Osteocyte (in vitro differentiated cells): ENCODE measurements around the gene MRPL24. TPM values are rescaled to one million over a fixed set of nuclear protein-coding genes. Genes with fewer than 3 reads are reported as not detected.
A peak's percentile ranks its signal among the peaks of the same experiment; 100 is the strongest.

ENCODE experiments used
- DNase-seq: peaks from one replicate; pipeline ENCODE4 v3.0.0; 2021; ENCODE audit warnings: mixed read lengths; ENCODE audit not compliant: unreplicated experiment; ENCODE audit errors: extremely low spot score
- H3K27ac Mint-ChIP-seq: one replicate; pipeline ENCODE4 v1.8.0; 2021; ENCODE audit warnings: mild to moderate bottlenecking, mixed read lengths; ENCODE audit not compliant: unreplicated experiment
- H3K27me3 Mint-ChIP-seq: one replicate; pipeline ENCODE4 v1.8.0; 2021; ENCODE audit warnings: mixed read lengths; ENCODE audit not compliant: unreplicated experiment
- H3K36me3 Mint-ChIP-seq: one replicate; pipeline ENCODE4 v1.8.0; 2021; ENCODE audit warnings: mixed read lengths; ENCODE audit not compliant: unreplicated experiment
- H3K4me1 Mint-ChIP-seq: one replicate; pipeline ENCODE4 v1.8.0; 2021; ENCODE audit warnings: mixed read lengths; ENCODE audit not compliant: unreplicated experiment
- H3K4me3 Mint-ChIP-seq: one replicate; pipeline ENCODE4 v1.8.0; 2021; ENCODE audit warnings: mild to moderate bottlenecking, moderate library complexity, mixed read lengths; ENCODE audit not compliant: unreplicated experiment
- H3K9me3 Mint-ChIP-seq: one replicate; pipeline ENCODE4 v1.8.0; 2021; ENCODE audit warnings: mixed read lengths; ENCODE audit not compliant: unreplicated experiment
- total RNA-seq: library from RNA; stranded (reverse); gene quantifications from 2 replicates; pipeline ENCODE4 v1.2.1, GENCODE V29; 2021
- TF ChIP-seq, protein P1 (sequence below): fragments of 200-600 bp; sonication (generic); IDR thresholded peaks from 2 replicates; pipeline ENCODE4 v1.5.0; 2021; ENCODE audit warnings: antibody characterized with exemption, mild to moderate bottlenecking, moderate library complexity

The MRPL24 gene
- total RNA-seq, 1 donor from 2014 or later = 52.6 TPM

- H3K4me3 Mint-ChIP-seq = no peak overlapping the region
- H3K9me3 Mint-ChIP-seq = no peaks in the 10 kb centered on the region
- H3K27me3 Mint-ChIP-seq = no peaks in the 10 kb centered on the region
- H3K27ac Mint-ChIP-seq = peak overlapping the region; percentile 82
- no peak for DNase-seq
- H3K36me3 Mint-ChIP-seq = peaks cover 3% of the 10 kb centered on the region
- H3K4me1 Mint-ChIP-seq = peaks cover 92% of the 10 kb centered on the region
- TF ChIP-seq, protein P1, sequence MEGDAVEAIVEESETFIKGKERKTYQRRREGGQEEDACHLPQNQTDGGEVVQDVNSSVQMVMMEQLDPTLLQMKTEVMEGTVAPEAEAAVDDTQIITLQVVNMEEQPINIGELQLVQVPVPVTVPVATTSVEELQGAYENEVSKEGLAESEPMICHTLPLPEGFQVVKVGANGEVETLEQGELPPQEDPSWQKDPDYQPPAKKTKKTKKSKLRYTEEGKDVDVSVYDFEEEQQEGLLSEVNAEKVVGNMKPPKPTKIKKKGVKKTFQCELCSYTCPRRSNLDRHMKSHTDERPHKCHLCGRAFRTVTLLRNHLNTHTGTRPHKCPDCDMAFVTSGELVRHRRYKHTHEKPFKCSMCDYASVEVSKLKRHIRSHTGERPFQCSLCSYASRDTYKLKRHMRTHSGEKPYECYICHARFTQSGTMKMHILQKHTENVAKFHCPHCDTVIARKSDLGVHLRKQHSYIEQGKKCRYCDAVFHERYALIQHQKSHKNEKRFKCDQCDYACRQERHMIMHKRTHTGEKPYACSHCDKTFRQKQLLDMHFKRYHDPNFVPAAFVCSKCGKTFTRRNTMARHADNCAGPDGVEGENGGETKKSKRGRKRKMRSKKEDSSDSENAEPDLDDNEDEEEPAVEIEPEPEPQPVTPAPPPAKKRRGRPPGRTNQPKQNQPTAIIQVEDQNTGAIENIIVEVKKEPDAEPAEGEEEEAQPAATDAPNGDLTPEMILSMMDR = no peak
These were observed 31.9 kb downstream of the MRPL24 start for GRCh38 chr1:156709031-156709430.

- Mint-ChIP-seq H3K4me1 (peaks cover 98% of the 10 kb centered on the region), H3K9me3 (no peaks in the 10 kb centered on the region), H3K4me3 (no peak overlapping the region), H3K27ac (peak overlapping the region; percentile 82), H3K36me3 (peaks cover 3% of the 10 kb centered on the region), H3K27me3 (no peaks in the 10 kb centered on the region)
- DNase-seq = no peak
- TF ChIP-seq, protein P1 = no peak
These were observed 32.6 kb downstream of the MRPL24 start for GRCh38 chr1:156708218-156708661.

GRCh38 chr1:156707417-156708217 lies 33.3 kb downstream of the MRPL24 start:
- Mint-ChIP-seq H3K27me3 (no peaks in the 10 kb centered on the region), H3K36me3 (peaks cover 3% of the 10 kb centered on the region), H3K4me3 (no peak overlapping the region), H3K27ac (peak overlapping the region; percentile 95), H3K9me3 (no peaks in the 10 kb centered on the region), H3K4me1 (peaks cover 95% of the 10 kb centered on the region)
- TF ChIP-seq, protein P1 = no peak
- no peak for DNase-seq

- peak; percentile 88 for DNase-seq
- Mint-ChIP-seq H3K27ac (peak overlapping the region; percentile 95), H3K36me3 (peaks cover 3% of the 10 kb centered on the region), H3K9me3 (no peaks in the 10 kb centered on the region), H3K4me1 (peaks cover 87% of the 10 kb centered on the region), H3K27me3 (no peaks in the 10 kb centered on the region), H3K4me3 (peak overlapping the region; percentile 78)
- TF ChIP-seq, protein P1 = no peak
These were observed 34.1 kb downstream of the MRPL24 start for GRCh38 chr1:156706657-156707416.
